Measurements from ENCODE around the gene PTGDS.
"Not testable (repeated sequence)": the region's sequence is repeated elsewhere in the genome, so short reads cannot be mapped to it uniquely, and the experiment has no call there.

The PTGDS gene

DNA sequence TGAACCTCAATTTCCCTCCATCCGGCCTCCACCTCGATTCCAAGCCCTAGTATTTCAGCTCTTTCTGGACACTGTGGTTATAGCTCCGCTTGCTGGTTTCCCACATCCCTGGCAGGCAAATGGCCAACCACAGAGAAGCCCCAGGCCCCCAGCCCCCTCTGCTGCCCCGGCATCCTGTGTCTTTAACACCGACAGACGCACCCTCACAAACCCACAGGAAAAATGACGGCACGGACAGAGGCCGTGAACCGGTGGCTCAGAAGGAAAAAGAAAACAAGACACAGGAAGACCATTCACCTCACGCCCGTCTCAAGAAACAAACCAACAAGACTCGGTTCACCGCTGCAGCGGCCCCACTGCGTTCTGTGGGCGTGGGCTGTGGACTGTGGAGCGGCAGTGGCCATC, 20.5 kb downstream of the PTGDS start:
- Histone ChIP-seq H3K27ac (peak overlapping the region in 6 of 21 experiments; percentile 2 to 85 (median 63)), H3K4me3 (no peak overlapping the region)

- H3K27ac ChIP-seq = peak overlapping the region in 12 of 21 experiments; percentile 0 to 75 (median 42)
Measured at GRCh38 chr9:137000177-137000930, 23.1 kb downstream of the PTGDS start.

DNA sequence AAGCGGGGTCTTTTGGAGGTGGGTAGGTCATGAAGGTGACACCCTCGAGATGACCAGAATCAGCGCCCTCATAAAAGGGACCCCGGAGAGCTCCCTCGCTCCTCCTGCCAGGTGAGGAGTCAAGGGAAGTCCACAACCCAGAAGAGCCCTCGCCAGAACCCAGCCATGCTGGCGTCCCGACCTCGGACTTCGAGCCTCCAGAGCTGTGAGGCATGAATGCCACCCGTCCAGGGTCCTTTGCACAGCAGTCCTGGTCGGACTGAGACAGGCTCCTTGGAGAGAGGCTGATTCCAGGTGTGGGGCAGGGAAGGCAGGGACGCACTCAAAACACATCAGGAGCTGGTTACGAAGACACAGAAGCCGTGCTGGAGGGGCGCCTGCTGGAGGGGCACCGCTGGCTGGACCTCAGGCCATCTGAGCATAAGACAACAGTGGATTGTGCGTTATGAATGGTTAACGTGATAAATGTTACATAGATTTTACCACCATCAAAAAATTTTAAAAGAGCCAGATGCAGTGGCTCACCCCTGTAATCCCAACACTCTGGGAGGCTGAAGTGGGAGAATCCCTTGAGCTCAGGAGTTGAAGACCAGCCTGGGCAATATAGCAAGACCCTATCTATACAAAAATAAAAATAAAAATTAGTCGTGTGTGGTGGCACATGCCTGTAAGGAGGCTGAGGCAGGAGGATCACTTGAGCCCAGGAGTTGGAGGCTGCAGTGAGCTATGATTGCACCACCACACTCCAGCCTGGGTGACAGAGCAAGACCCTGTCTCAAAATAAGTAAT, 24.7 kb downstream of the PTGDS start:
- Histone ChIP-seq H3K27ac (no peak overlapping the region), H3K4me3 (no peak overlapping the region)

More at GRCh38 chr9:137000177-137000930, 23.1 kb downstream of the PTGDS start:
- H3K4me3 ChIP-seq = no peak overlapping the region

DNA sequence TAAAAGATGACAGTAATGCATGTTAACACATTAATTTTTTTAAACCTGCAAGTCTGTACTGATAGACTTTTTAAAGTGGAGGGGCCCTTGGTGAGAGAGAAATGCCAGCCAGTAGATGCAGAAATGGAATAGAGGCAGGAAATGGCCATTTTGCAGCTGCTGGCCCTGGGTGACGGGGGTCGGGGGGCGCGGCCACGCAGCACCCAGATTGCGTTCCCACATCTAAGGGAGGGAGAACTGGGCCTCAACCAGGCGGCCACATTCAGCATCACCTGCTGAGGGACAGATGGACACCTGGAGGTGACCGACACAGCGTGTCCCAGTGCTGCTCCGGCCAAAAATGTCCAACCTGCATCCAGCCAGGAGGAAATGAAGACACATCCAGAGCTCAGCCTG, 25.3 kb downstream of the PTGDS start:
- Histone ChIP-seq H3K27ac (no peak overlapping the region), H3K4me3 (no peak overlapping the region)

GRCh38 chr9:137004285-137004684, 27.0 kb downstream of the PTGDS start:
- not testable (repeated sequence) for H3K27ac ChIP-seq, H3K4me3 ChIP-seq

GRCh38 chr9:137006116-137007003, 29.1 kb downstream of the PTGDS start:
- Histone ChIP-seq H3K4me3 (no peak overlapping the region), H3K27ac (no peak overlapping the region)

GRCh38 chr9:137007108-137007815, 30.0 kb downstream of the PTGDS start:
- Histone ChIP-seq H3K27ac (no peak overlapping the region), H3K4me3 (no peak overlapping the region)

GRCh38 chr9:137007816-137008270, 30.5 kb downstream of the PTGDS start:
- H3K27ac ChIP-seq = no peak overlapping the region
- no peak overlapping the region for H3K4me3 ChIP-seq

DNA sequence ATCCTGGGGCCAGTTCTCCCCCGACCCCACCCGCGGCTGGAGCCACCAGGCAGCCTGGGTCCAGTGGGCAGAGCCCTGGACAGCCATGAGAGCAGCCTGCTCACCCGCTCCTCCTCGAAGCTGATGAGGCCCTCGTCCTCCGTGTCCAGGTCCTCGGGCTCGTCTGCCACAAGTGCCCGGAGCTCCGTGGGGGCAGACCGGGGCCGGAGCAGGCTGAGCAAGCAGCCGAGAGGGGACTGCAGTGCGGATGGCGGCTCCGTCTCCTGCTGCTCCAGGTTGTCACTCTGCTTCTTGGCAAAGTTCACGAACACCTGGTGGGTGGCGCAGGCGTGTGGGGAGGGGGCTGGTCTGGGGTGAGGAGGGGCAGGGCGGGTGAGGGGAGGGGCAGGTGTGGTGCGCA, 31.0 kb downstream of the PTGDS start:
- Histone ChIP-seq H3K27ac (no peak overlapping the region), H3K4me3 (no peak overlapping the region)

DNA sequence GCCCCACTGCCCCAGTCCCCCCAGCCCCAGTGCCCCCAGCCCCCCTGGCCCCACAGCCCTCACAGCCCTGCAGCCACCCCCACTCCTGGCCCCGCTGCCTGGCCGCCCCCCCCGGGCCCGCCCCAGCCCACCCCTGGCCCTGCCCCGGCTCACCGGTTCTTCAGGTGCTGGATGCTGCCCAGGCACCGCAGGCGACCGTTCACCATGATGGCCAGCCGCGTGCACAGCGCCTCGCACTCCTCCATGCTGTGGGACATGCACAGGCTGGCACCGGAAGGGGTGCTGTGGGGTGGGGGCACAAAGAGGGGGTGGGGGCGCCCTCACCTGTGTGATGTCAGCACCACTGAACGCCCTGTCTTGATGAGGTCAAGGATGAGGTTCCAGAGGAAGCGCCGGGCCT, 31.9 kb downstream of the PTGDS start:
- H3K27ac ChIP-seq = no peak overlapping the region
- H3K4me3 ChIP-seq = no peak overlapping the region

DNA sequence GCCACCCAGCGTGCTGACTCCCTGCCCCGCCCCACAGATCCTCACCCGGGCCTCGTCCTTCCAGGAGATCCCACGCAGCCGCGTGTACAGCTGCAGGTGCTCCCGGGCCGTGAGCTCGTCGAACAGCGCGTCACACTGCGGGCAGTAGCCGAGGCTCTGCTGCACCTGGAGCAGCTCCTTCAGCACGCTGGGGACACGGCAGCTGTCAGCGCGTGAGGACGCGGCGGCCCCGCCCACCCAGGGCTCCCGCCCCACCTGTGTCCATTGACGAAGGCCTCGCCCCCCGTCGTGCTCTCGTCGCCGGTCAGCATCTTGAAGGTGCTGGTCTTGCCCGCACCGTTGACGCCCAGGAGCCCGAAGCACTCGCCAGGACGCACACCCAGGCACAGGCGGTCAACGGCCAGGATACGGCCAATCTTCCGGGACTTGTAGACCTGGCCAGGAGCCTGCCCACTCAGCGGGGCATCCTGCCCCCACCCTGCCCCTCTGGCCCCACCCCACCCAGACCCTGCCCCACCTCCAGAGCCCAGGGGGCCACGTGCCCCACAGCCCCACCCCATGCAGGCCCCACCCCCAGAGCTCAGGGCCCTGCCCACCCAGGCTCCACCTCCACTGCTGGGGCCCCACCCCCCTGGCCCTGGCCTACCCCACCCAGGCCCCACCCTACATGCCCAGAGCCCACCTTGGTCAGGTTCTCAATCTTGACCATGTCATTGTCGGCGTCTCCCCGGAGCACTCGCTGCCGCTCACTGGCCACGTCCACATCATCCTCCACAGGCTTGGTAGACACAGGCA, 32.8 kb downstream of the PTGDS start:
- Histone ChIP-seq H3K27ac (no peak overlapping the region), H3K4me3 (no peak overlapping the region)

- Histone ChIP-seq H3K4me3 (no peak overlapping the region), H3K27ac (no peak overlapping the region)
Measured at GRCh38 chr9:137011156-137011555, 33.9 kb downstream of the PTGDS start.

GRCh38 chr9:137011907-137012675, 34.8 kb downstream of the PTGDS start:
- no peak overlapping the region for H3K27ac ChIP-seq
- no peak overlapping the region for H3K4me3 ChIP-seq

GRCh38 chr9:137012694-137013570, 35.6 kb downstream of the PTGDS start:
- H3K4me3 ChIP-seq = no peak overlapping the region
- no peak overlapping the region for H3K27ac ChIP-seq

DNA sequence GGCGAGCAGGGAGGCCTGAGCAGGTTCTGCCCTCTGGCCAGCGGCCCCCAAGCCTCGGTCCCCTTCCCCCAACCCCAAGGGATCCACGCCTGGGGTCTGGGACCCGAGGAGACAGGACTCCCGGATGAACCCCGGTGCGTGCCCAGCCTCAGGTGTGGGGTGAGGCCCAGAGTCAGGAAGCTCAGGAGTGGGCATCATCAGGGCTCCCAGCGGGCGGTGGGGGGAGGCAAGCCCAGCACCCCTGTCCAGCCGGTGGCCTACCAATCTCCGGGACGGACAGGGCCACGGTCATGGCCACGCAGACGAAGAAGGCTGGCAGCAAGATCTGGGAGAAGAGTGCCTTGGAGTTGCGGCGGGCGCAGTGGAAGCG, 36.3 kb downstream of the PTGDS start:
- Histone ChIP-seq H3K4me3 (no peak overlapping the region), H3K27ac (no peak overlapping the region)

DNA sequence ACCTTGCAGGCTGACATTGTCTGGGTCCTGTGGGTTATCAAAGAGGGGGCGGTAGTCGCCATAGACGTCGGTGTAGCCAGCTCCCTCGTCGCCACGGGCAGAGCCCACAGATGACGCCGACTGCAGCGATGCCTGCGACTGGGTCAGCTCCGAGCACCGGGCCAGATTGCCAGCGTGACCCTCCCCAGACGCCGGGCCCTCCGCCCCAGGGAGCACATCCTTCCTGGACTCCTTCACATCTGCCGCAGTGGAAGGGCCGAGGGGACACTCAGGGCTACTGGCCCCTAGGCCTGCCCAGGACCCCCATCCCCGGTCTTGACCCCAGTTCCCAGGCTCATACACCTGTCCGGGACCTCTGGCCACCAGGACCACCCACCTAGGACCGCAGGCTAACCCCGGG, 36.9 kb downstream of the PTGDS start:
- Histone ChIP-seq H3K27ac (no peak overlapping the region), H3K4me3 (no peak overlapping the region)

All from skin epidermis (tissue), 12 donors.